GM19239 (cell line): ENCODE results near the gene CTU1.

Experiments used
- DNase-seq: peaks from one replicate; pipeline ENCODE4 v3.0.0; 2011; ENCODE audit warnings: low spot score; ENCODE audit not compliant: insufficient read length
- FAIRE-seq: peaks from 2 replicates; lab custom pipeline; 2011; peaks lifted over from hg19 to GRCh38; lab: Jason Lieb, UNC

CTU1 gene

GRCh38 chr19:51060336-51060735 is 47.9 kb downstream of the CTU1 start:
- FAIRE-seq: no peak
- no peak for DNase-seq

- DNase-seq (no peak), FAIRE-seq (no peak)
These were observed 48.5 kb downstream of the CTU1 start for GRCh38 chr19:51059715-51060114.

GRCh38 chr19:51055866-51056265 is 52.3 kb downstream of the CTU1 start:
- FAIRE-seq: no peak
- no peak for DNase-seq
